ENCODE results near the gene GOSR1.
"Not testable (repeated sequence)": the region's sequence is repeated elsewhere in the genome, so short reads cannot be mapped to it uniquely, and the experiment has no call there.

GOSR1 gene

GRCh38 chr17:30443721-30444120 is 33.5 kb upstream of the GOSR1 start:
- Histone ChIP-seq H3K27ac (no peak overlapping the region), H3K36me3 (peaks cover 15 to 27% (median 21%) of the 10 kb centered on the region in 3 donors)
- no peak for TF ChIP-seq CTCF (IDR thresholded peaks at IDR 0.05)

GRCh38 chr17:30446640-30447039 is 30.6 kb upstream of the GOSR1 start:
- Histone ChIP-seq H3K36me3 (peaks cover 15 to 27% (median 21%) of the 10 kb centered on the region in 3 donors), H3K4me1 (peaks cover 0 to 26% (median 2%) of the 10 kb centered on the region in 4 donors)
- H3K4me3 ChIP-seq; H3K27ac ChIP-seq; intact Hi-C loops (cut with DNase I; ENCODE audit: low total_unique reads); DNase-seq; H3K9me3 ChIP-seq; H3K27me3 ChIP-seq: not testable (repeated sequence)

More at GRCh38 chr17:30443721-30444120, 33.5 kb upstream of the GOSR1 start:
- Histone ChIP-seq H3K27me3 (no peaks in the 10 kb centered on the region), H3K4me3 (no peak overlapping the region), H3K9me3 (no peaks in the 10 kb centered on the region), H3K4me1 (peaks cover 0 to under 1% (median 0%) of the 10 kb centered on the region in 4 donors)
- intact Hi-C loops (cut with DNase I; ENCODE audit: low total_unique reads) = no loop called here
- DNase-seq = no peak

DNA sequence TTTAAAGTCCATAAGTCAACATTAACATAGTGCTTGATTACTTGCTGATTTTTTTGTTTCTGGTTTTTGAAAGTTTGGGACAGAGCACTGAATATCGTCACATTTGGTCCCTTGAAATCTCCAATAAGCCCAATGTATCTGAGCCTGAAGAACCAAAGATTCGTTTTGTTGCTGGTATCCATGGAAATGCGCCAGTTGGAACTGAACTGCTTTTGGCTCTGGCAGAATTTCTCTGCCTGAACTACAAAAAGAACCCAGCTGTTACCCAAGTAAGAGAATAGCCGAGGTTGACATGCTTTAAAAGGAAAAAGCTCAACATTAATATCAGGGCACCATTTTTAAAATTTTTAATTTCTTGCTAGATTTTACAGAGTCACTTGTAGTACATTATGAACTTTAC is 27.7 kb upstream of the GOSR1 start:
- intact Hi-C loops (cut with DNase I; ENCODE audit: low total_unique reads) = no loop called here
- Histone ChIP-seq H3K36me3 (peaks cover 3 to 40% (median 37%) of the 10 kb centered on the region in 3 donors), H3K4me1 (peaks cover 0 to 26% (median 2%) of the 10 kb centered on the region in 4 donors), H3K4me3 (no peak overlapping the region), H3K27ac (peak overlapping the region in 1 of 2 donors; percentile 56), H3K9me3 (no peaks in the 10 kb centered on the region), H3K27me3 (no peaks in the 10 kb centered on the region)
- peak; percentile 26 to 70 for DNase-seq
- TF ChIP-seq CTCF (IDR thresholded peaks at IDR 0.05) = no peak

- Histone ChIP-seq H3K4me1 (peaks cover 0 to 26% (median 2%) of the 10 kb centered on the region in 4 donors), H3K27ac (peak overlapping the region in 1 of 2 donors; percentile 56), H3K4me3 (no peak overlapping the region), H3K27me3 (no peaks in the 10 kb centered on the region), H3K9me3 (no peaks in the 10 kb centered on the region), H3K36me3 (peaks cover under 1 to 33% (median 33%) of the 10 kb centered on the region in 3 donors)
- intact Hi-C loops (cut with DNase I; ENCODE audit: low total_unique reads) = no loop called here
- DNase-seq = no peak
- TF ChIP-seq CTCF (IDR thresholded peaks at IDR 0.05) = no peak
Measured at GRCh38 chr17:30450125-30451027, 26.8 kb upstream of the GOSR1 start.

DNA sequence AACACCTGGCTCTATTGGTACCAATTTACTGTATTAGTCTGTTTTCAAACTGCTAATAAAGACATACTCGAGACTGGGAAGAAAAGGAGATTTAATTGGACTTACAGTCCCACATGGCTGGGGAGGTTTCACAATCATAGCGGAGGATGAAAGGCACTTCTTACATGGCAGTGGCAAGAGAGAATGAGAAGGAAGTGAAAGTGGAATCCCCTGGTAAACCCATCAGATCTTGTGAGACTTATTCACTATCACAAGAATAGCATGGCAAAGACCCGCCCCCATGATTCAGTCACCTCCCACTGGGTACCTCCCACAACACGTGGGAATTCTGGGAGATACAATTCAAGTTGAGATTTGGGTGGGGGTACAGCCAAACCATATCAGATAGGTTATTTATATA is 22.6 kb upstream of the GOSR1 start:
- DNase-seq = no peak
- no peaks in the 10 kb centered on the region for H3K27me3 ChIP-seq
- no peak overlapping the region for H3K27ac ChIP-seq
- H3K4me3 ChIP-seq = no peak overlapping the region
- peaks cover 23 to 53% (median 49%) of the 10 kb centered on the region in 3 donors for H3K36me3 ChIP-seq
- H3K9me3 ChIP-seq = no peaks in the 10 kb centered on the region
- no peak for TF ChIP-seq CTCF (IDR thresholded peaks at IDR 0.05)
- peaks cover 0 to 17% (median 2%) of the 10 kb centered on the region in 4 donors for H3K4me1 ChIP-seq
- intact Hi-C loops (cut with DNase I; ENCODE audit: low total_unique reads) = no loop called here

- intact Hi-C loops (cut with DNase I; ENCODE audit: low total_unique reads) = no loop called here
- no peak for TF ChIP-seq CTCF (IDR thresholded peaks at IDR 0.05)
- Histone ChIP-seq H3K4me1 (no peaks in the 10 kb centered on the region), H3K4me3 (no peak overlapping the region), H3K27ac (no peak overlapping the region), H3K27me3 (no peaks in the 10 kb centered on the region), H3K36me3 (peaks cover 42 to 59% (median 57%) of the 10 kb centered on the region in 3 donors), H3K9me3 (no peaks in the 10 kb centered on the region)
- no peak for DNase-seq
Measured at GRCh38 chr17:30458371-30458770, 18.8 kb upstream of the GOSR1 start.

GRCh38 chr17:30458797-30459413 is 18.3 kb upstream of the GOSR1 start:
- H3K4me1 ChIP-seq; H3K27ac ChIP-seq; DNase-seq; H3K4me3 ChIP-seq; intact Hi-C loops (cut with DNase I; ENCODE audit: low total_unique reads); H3K9me3 ChIP-seq; H3K27me3 ChIP-seq: not testable (repeated sequence)
- H3K36me3 ChIP-seq = peaks cover 42 to 54% (median 53%) of the 10 kb centered on the region in 3 donors

All from tibial artery (tissue), 4 donors.